ENCODE results near the gene GABRA1.

Gene GABRA1

DNA sequence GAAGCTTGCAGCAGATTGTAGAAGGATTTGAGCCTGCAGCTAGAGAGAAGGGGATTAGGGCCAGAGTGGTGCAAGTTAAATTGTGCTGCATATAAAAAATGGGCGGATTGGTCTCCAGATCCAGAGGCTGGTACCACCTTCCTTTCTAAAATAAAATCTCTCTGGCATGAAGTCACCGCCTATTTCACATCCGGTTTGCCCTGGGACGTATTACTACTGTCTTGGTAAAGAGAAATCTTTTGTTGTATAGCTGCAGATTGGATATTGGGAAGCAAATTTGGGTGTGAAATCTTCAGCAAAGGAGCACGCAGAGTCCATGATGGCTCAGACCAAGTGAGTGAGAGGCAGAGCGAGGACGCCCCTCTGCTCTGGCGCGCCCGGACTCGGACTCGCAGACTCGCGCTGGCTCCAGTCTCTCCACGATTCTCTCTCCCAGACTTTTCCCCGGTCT, at the start of gene GABRA1:
Gene GABRA1, plus strand, starts transcription at position 180 of the 451 bp plus-strand sequence. CDS start 2,691 bp downstream, outside the sequence.
- DNase-seq (ENCODE audit: low read depth): no peak

DNA sequence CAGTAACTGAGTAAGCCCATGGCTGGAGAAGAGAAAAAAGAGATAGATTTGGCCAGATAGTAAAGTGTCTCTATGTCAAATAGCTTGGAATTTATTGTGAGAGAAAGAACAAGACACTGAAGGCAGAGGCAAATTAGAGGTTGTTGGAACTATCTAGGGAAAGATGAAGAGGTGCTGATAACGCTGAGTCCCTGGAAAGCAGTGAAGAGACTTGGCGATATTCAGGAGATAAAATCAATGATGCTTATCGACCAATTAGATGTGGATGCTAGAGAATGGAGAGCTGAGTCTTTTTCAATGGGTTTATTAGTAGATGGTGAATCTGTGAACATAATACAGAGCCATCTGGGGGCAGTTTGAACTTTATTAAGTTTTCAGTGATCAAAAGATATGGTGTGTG, 48.6 kb upstream of the GABRA1 start:
- no peak for DNase-seq (ENCODE audit: low read depth)

DNA sequence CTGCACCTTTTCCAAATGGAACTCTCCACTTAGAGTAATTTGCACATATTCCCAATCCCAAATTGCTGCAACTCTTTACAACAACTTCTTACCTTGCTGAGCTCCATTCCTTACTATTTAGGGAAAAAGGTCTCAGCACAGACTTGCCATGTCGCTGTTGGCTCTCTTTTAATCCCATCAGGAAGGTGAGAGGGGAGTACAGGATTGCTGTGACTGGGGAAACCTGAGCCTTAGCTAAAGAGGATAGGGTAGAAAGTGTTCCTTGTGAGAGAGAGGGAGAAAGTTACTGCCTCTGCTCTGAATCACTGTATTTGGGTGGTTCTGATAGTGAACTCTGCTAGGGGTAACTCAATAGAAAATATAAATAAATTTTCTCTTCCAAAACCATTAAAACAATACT, 43.7 kb upstream of the GABRA1 start:
- no peak for DNase-seq (ENCODE audit: low read depth)

DNA sequence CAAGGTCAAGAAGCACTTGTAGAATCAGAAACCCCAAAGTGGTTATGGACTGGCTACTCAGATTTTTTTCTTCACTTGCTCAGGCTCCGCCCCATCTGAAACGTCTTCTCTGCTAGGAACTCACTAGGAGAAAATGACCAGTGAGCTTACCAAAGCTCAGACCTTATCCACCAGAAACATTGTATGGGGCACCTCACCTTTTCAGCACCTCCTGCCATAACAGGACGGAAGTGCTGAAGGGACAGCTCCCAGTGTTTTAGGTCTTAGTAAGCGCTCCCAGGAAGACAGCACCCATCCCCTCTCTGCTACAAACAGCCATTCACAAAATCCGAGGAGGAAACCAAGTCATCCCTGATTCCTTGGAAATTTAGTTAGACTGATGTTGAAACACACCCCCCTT, 1.2 kb upstream of the GABRA1 start:
- DNase-seq (ENCODE audit: low read depth): no peak

DNA sequence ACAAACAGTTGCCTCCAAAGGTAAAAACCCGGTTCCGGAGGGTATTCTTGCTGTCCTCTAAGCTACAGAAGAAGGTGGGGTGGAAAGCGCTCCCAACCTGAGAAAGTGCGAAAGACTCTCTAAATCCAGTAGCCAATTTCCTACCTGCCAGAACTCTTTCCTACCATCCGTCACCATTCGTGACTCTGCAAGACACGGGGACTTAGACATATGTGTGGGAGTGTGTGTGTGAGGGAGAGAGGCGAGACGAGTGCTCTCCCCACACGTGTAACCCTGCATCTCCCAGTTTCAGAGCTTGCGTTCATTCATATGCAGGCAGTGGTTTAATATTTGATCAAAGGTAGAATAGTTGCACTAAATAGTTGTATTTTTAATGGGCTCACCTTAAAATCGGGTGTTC, 473 bp upstream of the GABRA1 start:
- DNase-seq (ENCODE audit: low read depth): no peak

DNA sequence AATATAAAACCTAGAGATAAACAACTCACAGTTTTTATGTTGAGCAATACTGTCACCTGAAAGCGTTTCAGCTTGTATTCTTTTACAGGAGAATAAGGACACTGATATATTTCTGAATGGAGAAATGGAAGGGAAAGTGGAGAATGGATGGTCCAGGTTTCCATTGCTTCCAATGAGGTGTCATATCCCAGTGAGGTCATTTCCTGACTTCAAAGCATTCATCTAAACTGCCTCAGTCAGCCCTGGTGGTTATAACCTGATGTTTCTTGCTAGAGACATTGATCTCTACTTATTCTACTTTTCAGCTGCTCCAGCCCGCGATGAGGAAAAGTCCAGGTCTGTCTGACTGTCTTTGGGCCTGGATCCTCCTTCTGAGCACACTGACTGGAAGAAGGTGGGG, 2.6 kb downstream of the GABRA1 start:
- DNase-seq (ENCODE audit: low read depth): no peak

DNA sequence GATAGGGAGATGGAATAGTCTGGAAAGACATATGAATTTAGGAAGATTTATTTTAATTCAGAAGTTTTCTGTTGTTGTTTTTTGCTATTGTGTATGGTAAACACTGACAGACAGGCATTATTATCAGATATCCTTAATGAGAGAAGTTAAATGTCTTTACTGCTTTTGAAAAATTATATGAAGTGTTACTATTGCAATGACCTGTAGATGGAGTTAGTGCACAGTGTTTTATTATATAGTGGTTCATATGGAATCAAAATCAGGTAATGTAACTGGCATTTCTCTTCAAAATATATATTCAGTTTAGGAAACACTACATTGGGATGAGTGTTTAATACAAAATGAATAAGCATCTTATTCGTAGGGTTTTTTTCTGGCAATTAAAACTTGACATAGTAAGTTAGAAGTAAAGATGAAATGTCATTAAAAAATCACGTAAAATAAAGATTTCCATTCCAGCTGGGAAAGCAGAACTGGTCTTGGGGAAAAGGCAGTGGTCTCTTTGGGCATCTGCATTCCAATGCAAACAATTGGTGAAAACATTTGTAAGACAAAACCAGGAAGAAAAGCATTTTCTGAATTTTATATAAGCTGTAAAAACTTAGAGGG, 3.9 kb downstream of the GABRA1 start:
- DNase-seq (ENCODE audit: low read depth): no peak

DNA sequence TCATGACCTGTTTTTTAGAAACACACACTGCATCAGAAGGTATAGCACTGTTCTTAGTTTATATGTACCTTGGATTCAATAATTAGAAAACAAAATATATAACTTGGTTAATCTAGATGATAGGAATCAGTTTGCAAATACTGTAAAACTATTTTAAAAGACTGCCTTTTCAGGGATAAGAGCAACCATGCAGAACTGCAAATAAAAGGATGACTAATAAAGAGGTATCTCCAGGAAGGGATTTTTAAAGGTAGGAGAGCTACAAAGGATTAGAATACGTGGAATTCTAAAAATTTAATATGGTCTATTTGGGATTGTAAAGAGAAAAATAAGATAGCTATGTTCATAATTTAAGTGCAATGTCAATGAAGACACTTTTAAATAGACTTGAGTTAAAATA, 9.4 kb downstream of the GABRA1 start:
- no peak for DNase-seq (ENCODE audit: low read depth)

DNA sequence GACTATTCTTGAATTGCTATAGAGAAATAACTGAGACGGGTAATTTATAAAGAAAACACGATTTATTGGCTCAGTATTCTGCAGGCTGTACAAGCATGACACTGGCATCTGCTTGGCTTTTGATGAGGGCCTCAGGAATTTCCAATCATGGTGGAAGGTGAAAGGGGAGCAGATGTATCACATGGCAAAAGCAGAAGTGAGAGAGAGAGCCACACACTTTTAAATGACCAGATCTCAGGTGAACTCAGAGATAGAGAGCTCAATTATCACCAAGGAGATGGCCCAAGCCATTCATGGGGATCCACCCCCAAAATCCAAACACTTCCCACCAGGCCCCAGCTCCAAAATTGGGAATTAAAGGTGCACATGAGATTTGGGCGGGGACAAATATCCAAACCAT, 15.3 kb downstream of the GABRA1 start:
- DNase-seq (ENCODE audit: low read depth): no peak

DNA sequence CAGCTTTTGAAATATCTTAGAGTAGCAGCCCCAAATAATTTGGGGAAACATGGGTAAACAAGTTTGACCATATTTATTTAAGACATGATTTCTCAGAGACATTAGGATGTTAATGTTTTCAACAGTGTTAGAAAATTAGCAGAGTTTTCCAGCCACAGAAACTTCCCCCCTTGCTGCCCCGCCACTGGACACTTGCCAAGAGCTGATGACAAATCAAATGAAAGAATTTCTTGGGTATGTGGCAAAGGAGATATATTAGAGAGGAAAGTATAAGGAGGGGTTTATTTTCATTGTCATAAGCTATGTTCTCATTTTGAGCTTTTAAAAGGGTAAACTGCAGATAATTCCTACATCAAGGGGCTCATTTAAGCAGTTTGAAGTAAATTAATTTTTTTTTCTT, 15.9 kb downstream of the GABRA1 start:
- no peak for DNase-seq (ENCODE audit: low read depth)

DNA sequence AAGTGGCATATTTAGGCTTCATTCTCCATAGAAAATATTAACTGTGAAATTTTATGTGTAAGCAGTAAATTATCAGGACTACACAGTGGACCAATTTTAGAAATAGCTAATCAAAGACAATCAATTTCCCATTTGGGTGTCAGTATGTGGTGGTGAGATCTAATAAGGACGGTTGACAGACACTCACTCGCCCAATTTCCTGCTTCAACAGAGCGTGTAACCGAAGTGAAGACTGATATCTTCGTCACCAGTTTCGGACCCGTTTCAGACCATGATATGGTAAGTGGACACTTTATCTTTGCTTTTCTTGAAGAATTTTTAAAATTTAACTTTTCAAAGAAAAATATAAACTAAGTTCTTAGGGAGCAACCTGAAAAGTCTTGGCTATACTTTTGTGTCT, 17.6 kb downstream of the GABRA1 start:
- no peak for DNase-seq (ENCODE audit: low read depth)

DNA sequence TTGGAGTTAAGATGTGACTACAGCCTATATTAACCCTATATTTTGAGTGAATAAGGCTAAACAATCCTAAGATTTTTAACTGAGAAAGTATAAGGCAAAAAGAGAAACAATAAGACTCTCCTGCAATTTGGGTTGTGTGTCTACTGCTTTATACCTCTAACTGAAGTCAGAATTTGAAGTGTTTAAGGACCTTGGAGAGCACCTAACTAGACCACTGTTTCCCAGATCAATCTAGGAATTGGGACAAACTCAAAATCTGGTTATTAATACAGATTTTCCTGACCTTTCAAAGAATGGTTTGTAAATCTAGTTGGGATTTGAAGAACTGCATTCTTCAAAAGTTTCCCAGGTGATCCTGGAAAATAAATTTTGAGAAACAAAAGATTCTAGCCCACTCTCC, 42.1 kb downstream of the GABRA1 start:
- no peak for DNase-seq (ENCODE audit: low read depth)

DNA sequence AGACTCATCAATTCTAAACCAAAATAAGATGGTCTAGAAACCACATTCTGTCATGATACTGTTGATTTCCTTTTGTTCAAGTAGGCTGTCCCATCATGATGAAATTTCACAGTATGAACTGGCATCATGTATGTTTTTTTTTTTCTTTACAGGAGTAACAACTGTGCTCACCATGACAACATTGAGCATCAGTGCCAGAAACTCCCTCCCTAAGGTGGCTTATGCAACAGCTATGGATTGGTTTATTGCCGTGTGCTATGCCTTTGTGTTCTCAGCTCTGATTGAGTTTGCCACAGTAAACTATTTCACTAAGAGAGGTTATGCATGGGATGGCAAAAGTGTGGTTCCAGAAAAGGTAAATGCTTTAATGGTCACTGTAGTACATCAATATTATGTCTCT, 47.6 kb downstream of the GABRA1 start:
- DNase-seq (ENCODE audit: low read depth): no peak

DNA sequence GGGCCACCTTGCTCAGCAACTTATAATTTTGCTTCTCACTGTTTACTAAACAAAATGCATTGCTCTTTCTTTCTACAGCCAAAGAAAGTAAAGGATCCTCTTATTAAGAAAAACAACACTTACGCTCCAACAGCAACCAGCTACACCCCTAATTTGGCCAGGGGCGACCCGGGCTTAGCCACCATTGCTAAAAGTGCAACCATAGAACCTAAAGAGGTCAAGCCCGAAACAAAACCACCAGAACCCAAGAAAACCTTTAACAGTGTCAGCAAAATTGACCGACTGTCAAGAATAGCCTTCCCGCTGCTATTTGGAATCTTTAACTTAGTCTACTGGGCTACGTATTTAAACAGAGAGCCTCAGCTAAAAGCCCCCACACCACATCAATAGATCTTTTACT, 49.1 kb downstream of the GABRA1 start:
- DNase-seq (ENCODE audit: low read depth): no peak

DNA sequence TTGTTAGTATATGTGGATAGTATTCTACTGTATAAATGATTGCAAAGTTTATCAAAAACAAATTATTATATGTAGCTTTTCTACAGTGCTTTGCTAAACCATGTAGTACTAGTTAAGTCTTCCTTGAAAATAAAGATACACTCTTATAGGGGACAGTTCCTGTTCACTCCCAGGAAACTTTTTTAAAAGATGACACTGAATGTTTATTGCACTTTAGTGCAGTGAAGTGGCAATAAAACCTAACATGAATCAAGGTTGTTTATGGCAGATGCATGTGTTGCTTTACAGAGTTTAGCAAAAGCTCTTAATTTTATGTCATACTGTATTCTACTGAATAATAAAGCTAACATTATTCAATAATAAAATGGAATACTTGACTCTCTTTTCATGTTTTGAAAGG, 51.7 kb downstream of the GABRA1 start:
- DNase-seq (ENCODE audit: low read depth): no peak

DNA sequence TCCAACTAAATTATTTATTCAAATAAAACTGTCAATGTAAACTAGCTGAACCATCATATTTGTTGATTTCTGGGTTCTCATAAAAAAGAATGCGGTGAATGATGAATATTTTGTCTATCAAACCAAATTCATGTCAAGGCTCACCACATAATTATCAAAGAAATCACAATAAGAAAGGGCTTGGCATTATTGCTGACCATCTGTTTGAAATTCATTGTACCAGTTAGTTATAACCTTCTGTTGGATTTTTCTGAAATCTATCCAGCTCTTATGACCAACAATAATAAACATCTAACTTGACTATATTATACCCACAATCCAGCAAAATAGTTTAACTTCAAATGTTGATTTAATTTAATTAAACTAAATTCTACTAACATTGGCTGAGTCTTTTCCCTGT, 53.1 kb downstream of the GABRA1 start:
- DNase-seq (ENCODE audit: low read depth): no peak

DNA sequence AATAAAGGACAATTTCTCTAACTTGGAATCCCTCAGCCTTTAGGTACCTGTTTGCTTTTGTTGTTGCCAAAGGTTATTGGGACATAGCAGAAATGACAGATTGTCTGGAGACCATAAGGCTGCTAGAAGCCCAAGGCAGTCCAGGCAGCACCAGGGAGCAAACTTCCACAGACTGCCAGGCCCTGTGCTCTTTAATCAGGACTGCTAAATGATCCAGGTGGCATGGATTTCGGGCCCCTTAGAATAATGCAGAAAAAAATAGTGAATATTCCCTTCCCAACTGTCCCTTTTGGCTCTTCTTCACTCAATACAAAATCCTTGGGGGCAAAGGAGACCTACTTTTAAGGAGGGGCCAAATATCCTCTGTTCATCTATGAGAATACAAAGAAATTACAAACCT, 73.9 kb downstream of the GABRA1 start:
- no peak for DNase-seq (ENCODE audit: low read depth)

DNA sequence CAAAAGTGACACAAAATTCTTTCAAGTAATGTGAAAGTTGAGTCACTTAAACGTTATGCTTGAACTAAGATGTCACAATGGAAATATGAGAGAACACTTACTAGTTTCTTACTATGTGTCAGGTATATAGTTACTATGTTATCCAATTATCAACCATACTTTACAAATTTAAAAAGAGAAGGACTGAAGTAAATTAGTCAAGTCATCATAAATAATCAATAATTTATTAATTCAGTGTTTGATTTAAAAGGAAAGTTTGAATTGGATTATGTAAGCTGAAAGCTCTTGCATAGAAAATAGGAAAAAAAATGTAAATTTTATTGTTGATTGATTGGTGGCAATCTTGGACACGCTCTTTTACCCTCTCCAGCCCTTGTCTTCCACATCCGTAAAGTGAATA, 76.3 kb downstream of the GABRA1 start:
- DNase-seq (ENCODE audit: low read depth): no peak

DNA sequence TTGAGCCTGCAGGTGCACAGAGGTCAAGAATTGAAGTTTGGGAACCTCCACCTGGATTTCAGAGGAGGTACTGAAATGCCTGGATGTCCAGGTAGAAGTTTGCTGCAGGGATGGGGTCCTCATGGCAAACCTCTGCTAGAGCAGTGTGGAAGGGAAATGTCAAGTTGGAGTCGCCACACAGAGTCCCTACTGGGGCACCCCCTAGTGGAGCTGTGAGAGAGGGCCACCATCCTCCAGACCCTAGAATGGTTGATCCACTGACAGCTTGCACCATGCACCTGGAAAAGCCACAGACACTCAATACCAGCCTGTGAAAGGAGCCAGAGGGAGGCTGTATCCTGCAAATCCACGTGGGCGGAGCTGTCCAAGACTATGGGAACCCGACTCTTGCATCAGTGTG, 78.0 kb downstream of the GABRA1 start:
- no peak for DNase-seq (ENCODE audit: low read depth)

DNA sequence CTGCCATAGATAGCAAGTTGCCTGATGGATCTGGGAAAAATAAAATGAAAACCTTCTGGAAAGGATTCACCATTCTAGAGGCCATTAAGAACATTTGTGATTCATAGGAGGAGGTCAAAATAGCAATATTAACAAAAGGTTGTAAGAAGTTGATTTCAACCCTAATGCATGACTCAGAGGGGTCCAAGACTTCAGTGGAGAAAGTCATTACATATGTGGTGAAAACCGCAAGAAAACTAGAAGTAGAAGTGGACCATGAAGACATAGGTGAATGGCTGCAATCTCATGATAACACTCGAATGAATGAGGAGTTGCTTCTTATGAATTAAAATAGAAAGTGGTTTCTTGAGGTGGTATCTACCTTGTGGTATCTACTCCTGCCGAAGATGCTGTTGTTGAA, 86.6 kb downstream of the GABRA1 start:
- DNase-seq (ENCODE audit: low read depth): no peak

DNA sequence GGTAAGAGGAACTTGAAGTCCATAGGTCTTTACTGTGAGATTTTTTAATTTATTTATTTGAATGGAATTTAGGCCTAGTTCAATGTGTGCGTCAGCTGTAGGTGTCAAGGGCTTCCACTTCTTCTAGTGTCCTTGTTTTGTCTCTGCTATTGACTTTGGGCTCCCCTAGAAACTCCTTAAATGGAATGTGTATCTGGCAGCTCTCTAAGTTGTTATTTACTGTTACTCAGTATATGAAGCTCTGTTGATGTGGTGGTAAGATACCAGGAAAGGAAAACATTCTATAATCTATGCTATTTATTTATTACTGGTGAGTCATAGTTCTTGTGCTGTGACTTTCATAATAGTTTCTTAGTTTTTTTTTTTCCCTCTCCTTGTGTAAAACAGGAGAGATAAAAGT, 97.1 kb downstream of the GABRA1 start:
- no peak for DNase-seq (ENCODE audit: low read depth)

DNA sequence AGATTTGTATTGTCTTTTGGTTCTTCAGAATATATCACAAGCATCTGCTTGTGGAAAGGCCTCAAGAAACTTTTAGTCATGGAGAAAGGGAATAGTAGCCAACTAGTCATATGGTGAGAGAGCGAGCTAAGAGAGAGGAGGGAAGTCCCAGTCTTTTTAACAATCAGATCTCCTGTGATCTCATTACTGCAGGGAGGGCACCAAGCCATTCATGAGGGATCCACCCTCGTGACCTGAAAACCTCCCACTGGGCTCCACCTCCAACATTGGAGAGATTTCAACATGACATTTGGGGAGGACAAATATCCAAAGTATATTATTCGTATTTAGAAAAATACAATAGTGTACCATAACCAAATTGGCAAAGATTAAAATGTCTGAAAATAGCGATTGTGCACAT, 99.0 kb downstream of the GABRA1 start:
- no peak for DNase-seq (ENCODE audit: low read depth)

Data from stimulated activated CD8-positive, alpha-beta memory T cell treated with anti-CD3 and anti-CD28 coated beads, Interleukin-15, amount 100 ng/mL, for 1 hour (primary cell).